ENCODE measurements around the gene PARD3.

- TF ChIP-seq CTCF (IDR thresholded peaks at IDR 0.05) (no peak), POLR2A (IDR thresholded peaks at IDR 0.05) (no peak)
Measured at GRCh38 chr10:34249634-34250033, 565.5 kb downstream of the PARD3 start.
